Upper lobe of left lung (tissue), 6 donors: ENCODE measurements around the gene CAND2. TPM values are rescaled to one million over a fixed set of nuclear protein-coding genes. Genes with fewer than 3 reads are reported as not detected.

Experiments
- ATAC-seq, 2 donors: fragments of 200-7000 bp; cut with Tn5 transposase; one replicate each; pipeline ENCODE4 v1.9.1; 2022; ENCODE audit warnings: mild to moderate bottlenecking in 2 of 2, moderate library complexity in 2 of 2; ENCODE audit not compliant: low FRiP score in 2 of 2
- DNase-seq, 2 donors: peaks; one replicate each; pipeline ENCODE4 v3.0.0-alpha.2; 2019 to 2020
- H3K27ac ChIP-seq, 4 donors: fragments of 200-600 bp; sonication (generic); one replicate each; pipeline ENCODE4 v1.5.1; 2016 to 2019
- H3K27me3 ChIP-seq, 4 donors: fragments of 200-600 bp; sonication (generic); one replicate each; pipeline ENCODE4 v1.5.1; 2017 to 2019
- H3K36me3 ChIP-seq, 4 donors: fragments of 200-600 bp; sonication (generic); one replicate each; pipeline ENCODE4 v1.5.1; 2016 to 2019
- H3K4me1 ChIP-seq, 4 donors: fragments of 200-600 bp; sonication (generic); one replicate each; pipeline ENCODE4 v1.5.1; 2018 to 2019
- H3K4me3 ChIP-seq, 4 donors: fragments of 200-600 bp; sonication (generic); one replicate each; pipeline ENCODE4 v1.5.1; 2017 to 2019; ENCODE audit warnings: mild to moderate bottlenecking in 2 of 4, moderate library complexity in 1 of 4
- H3K9me3 ChIP-seq, 4 donors: fragments of 200-600 bp; sonication (generic); one replicate each; pipeline ENCODE4 v1.5.1; 2018 to 2019
- CTCF ChIP-seq, 6 experiments: fragments of 450-650 bp in 4 of 6; fragments of 200-600 bp in 2 of 6; sonication (generic) in 2 of 6; IDR thresholded peaks; one replicate each; pipeline ENCODE4 v1.5.1; 2016 to 2019; ENCODE audit warnings: antibody characterized with exemption in 6 of 6
- EP300 ChIP-seq, 4 donors: sonication (generic); formaldehyde crosslinking; IDR thresholded peaks; one replicate each; pipeline ENCODE4 v1.5.1; 2017; ENCODE audit warnings: antibody characterized with exemption in 4 of 4, control low read depth in 2 of 4
- POLR2A ChIP-seq, 4 donors: fragments of 450-650 bp; IDR thresholded peaks; one replicate each; pipeline ENCODE4 v1.5.1; 2016 to 2017; ENCODE audit warnings: antibody characterized with exemption in 4 of 4, mild to moderate bottlenecking in 2 of 4
- POLR2AphosphoS5 ChIP-seq, 2 donors: sonication (generic); formaldehyde crosslinking; IDR thresholded peaks; one replicate each; pipeline ENCODE4 v1.5.1; 2017; ENCODE audit warnings: antibody characterized with exemption in 2 of 2
- WGBS, 2 donors: methylation state at CpG; one replicate each; pipeline ENCODE4 v1.1.5; 2017 to 2018; 5-methylcytosine and 5-hydroxymethylcytosine counted together
- total RNA-seq, 6 donors: library from RNA; depleted of rRNA in 4 of 6; stranded (reverse); fragments of >200 nt in 4 of 6; gene quantifications; one replicate each; pipeline versions ENCODE4 v1.1.0 to v1.2.1, GENCODE V29; 2016 to 2021
- donor health status: DM: no; HTN: no; CAD: no; lungs with moderate emphysema.
- donor health status: DM: no; HTN: yes; CAD: no; lungs with severe emphysema.

The CAND2 gene
- total RNA-seq, 6 donors from 2014 or later, result 2.3 to 7.3 (median 5.0) TPM

- Histone ChIP-seq H3K4me1 (peaks cover 6 to 16% (median 8%) of the 10 kb centered on the region in 4 donors), H3K4me3 (peak overlapping the region in 3 of 4 donors; percentile 51 to 69 (median 61)), H3K27ac (peak overlapping the region in 3 of 4 donors; percentile 71 to 78 (median 71)), H3K9me3 (no peaks in the 10 kb centered on the region), H3K36me3 (peaks cover 0 to 9% (median 3%) of the 10 kb centered on the region in 4 donors), H3K27me3 (no peaks in the 10 kb centered on the region)
- TF ChIP-seq CTCF (IDR thresholded peaks at IDR 0.05) (no peak), POLR2A (IDR thresholded peaks at IDR 0.05) (no peak), EP300 (IDR thresholded peaks at IDR 0.05) (no peak), POLR2AphosphoS5 (IDR thresholded peaks at IDR 0.05) (no peak)
- WGBS, 2 donors, result 88 to 89% methylated on average over 5 of the region's 5 CpGs
- ATAC-seq (no peak), DNase-seq (no peak)
These were observed 13.0 kb downstream of the CAND2 start for GRCh38 chr3:12809435-12809834.

GRCh38 chr3:12810013-12810780 is 13.7 kb downstream of the CAND2 start:
- peak; percentile 98 for DNase-seq
- H3K36me3 ChIP-seq, result peaks cover 0 to 11% (median 3%) of the 10 kb centered on the region in 4 donors
- H3K27me3 ChIP-seq, result no peaks in the 10 kb centered on the region
- ATAC-seq, result peak; percentile 98 to 99
- H3K4me1 ChIP-seq, result peaks cover 6 to 16% (median 8%) of the 10 kb centered on the region in 4 donors
- 0% methylated on average over 2 to 20 of the region's 50 CpGs for WGBS, 2 donors
- peak overlapping the region in 3 of 4 donors; percentile 51 to 69 (median 61) for H3K4me3 ChIP-seq
- peak; percentile 56 to 99 (median 95) for TF ChIP-seq CTCF (IDR thresholded peaks at IDR 0.05)
- peak in 1 of 2 donors; percentile 77 for TF ChIP-seq POLR2AphosphoS5 (IDR thresholded peaks at IDR 0.05)
- peak in 2 of 4 donors; percentile 33 to 75 for TF ChIP-seq POLR2A (IDR thresholded peaks at IDR 0.05)
- no peak for TF ChIP-seq EP300 (IDR thresholded peaks at IDR 0.05)
- H3K9me3 ChIP-seq, result no peaks in the 10 kb centered on the region
- H3K27ac ChIP-seq, result peak overlapping the region; percentile 67 to 78 (median 71)

- no peak for TF ChIP-seq POLR2A (IDR thresholded peaks at IDR 0.05)
- TF ChIP-seq CTCF (IDR thresholded peaks at IDR 0.05), result no peak
- TF ChIP-seq EP300 (IDR thresholded peaks at IDR 0.05), result no peak
- TF ChIP-seq POLR2AphosphoS5 (IDR thresholded peaks at IDR 0.05), result no peak
- Histone ChIP-seq H3K4me3 (no peak overlapping the region), H3K27me3 (no peaks in the 10 kb centered on the region), H3K9me3 (no peaks in the 10 kb centered on the region), H3K36me3 (peaks cover 0 to 16% (median 5%) of the 10 kb centered on the region in 4 donors), H3K4me1 (peaks cover 6 to 16% (median 8%) of the 10 kb centered on the region in 4 donors), H3K27ac (peak overlapping the region in 2 of 4 donors; percentile 71 to 78)
- ATAC-seq, result no peak
- WGBS, 2 donors, result 80 to 90% methylated on average over 2 to 5 of the region's 5 CpGs
- DNase-seq, result no peak
These were observed 14.5 kb downstream of the CAND2 start for GRCh38 chr3:12810961-12811360.

GRCh38 chr3:12812812-12813211 is 16.3 kb downstream of the CAND2 start:
- Histone ChIP-seq H3K27ac (no peak overlapping the region), H3K27me3 (no peaks in the 10 kb centered on the region), H3K4me1 (peaks cover 6 to 16% (median 8%) of the 10 kb centered on the region in 4 donors), H3K36me3 (peaks cover 0 to 31% (median 20%) of the 10 kb centered on the region in 4 donors), H3K9me3 (no peaks in the 10 kb centered on the region), H3K4me3 (no peak overlapping the region)
- ATAC-seq (no peak), DNase-seq (no peak)
- TF ChIP-seq POLR2A (IDR thresholded peaks at IDR 0.05) (no peak), POLR2AphosphoS5 (IDR thresholded peaks at IDR 0.05) (no peak), EP300 (IDR thresholded peaks at IDR 0.05) (no peak), CTCF (IDR thresholded peaks at IDR 0.05) (no peak)
- WGBS, 2 donors, result 91 to 100% methylated on average over 1 to 3 of the region's 3 CpGs
